Tibial nerve (tissue), 4 donors: ENCODE data around the gene NCF2. TPM values are rescaled to one million over a fixed set of nuclear protein-coding genes. Genes with fewer than 3 reads are reported as not detected.
"Not testable (repeated sequence)": the region's sequence is repeated elsewhere in the genome, so short reads cannot be mapped to it uniquely, and the experiment has no call there.

Experiments used
- DNase-seq, 2 donors: peaks; one replicate each; pipeline ENCODE4 v3.0.0-alpha.2; 2019; ENCODE audit warnings: low spot score in 2 of 2
- H3K27ac ChIP-seq, 4 donors: fragments of 200-600 bp; sonication (generic) in 3 of 4; one replicate each; pipeline ENCODE4 v1.5.1; 2017 to 2019; ENCODE audit warnings: mild to moderate bottlenecking in 1 of 4
- H3K27me3 ChIP-seq, 2 donors: fragments of 200-600 bp; sonication (generic) in 1 of 2; one replicate each; pipeline versions ENCODE4 v1.5.1 to v1.6.0; 2017 to 2019
- H3K36me3 ChIP-seq, 3 donors: fragments of 200-600 bp; sonication (generic); one replicate each; pipeline ENCODE4 v1.5.1; 2018 to 2019
- H3K4me1 ChIP-seq, 4 donors: fragments of 200-600 bp; sonication (generic) in 3 of 4; one replicate each; pipeline ENCODE4 v1.5.1; 2017 to 2019
- H3K4me3 ChIP-seq, 4 donors: fragments of 200-600 bp; sonication (generic) in 3 of 4; one replicate each; pipeline ENCODE4 v1.5.1; 2017 to 2019; ENCODE audit warnings: mild to moderate bottlenecking in 1 of 4, moderate library complexity in 1 of 4
- H3K9me3 ChIP-seq, 4 donors: fragments of 200-600 bp; sonication (generic) in 3 of 4; one replicate each; pipeline ENCODE4 v1.5.1; 2017 to 2019
- EP300 ChIP-seq, 2 donors: sonication (generic); formaldehyde crosslinking; IDR thresholded peaks; one replicate each; pipeline ENCODE4 v1.6.1; 2017; ENCODE audit warnings: antibody characterized with exemption in 2 of 2, mild to moderate bottlenecking in 1 of 2
- POLR2A ChIP-seq, 2 donors: fragments of 450-650 bp; IDR thresholded peaks; one replicate each; pipeline ENCODE4 v1.6.1; 2017; ENCODE audit warnings: antibody characterized with exemption in 2 of 2, mild to moderate bottlenecking in 2 of 2, moderate library complexity in 2 of 2
- WGBS, 2 donors: methylation state at CpG; one replicate each; pipeline ENCODE4 v1.1.5; 2018; 5-methylcytosine and 5-hydroxymethylcytosine counted together
- total RNA-seq, 4 donors: library from RNA; depleted of rRNA; stranded (reverse); fragments of >200 nt; gene quantifications; one replicate each; pipeline ENCODE4 v1.1.0, GENCODE V29; 2016
- TF ChIP-seq, protein P1 (sequence below), 5 experiments: fragments of 200-600 bp in 3 of 5; fragments of 450-650 bp in 2 of 5; sonication (generic) in 3 of 5; IDR thresholded peaks; one replicate each; pipeline ENCODE4 v1.5.1; 2016 to 2019; ENCODE audit warnings: antibody characterized with exemption in 5 of 5, mild to moderate bottlenecking in 3 of 5, moderate library complexity in 2 of 5

Gene NCF2
- total RNA-seq, 4 donors from 2014 or later, result 9.6 to 21.0 (median 17.1) TPM

DNA sequence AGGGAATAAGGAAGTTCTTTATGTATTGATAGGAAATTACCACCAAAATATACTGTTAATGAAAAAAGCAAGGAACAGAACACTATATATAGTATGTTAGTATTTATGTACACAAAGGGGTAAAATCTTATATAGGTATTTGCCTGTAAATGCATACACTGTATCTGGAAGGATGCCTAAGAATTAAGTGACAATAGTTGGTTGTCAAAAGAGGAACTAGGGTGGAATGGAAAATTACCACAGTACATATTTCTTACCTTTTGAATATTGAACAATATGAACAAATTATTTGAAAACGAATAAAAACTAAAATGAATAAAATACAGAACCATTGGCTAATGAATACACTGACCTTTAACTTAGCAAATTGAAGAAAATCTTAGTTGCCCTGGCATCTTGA, 31.8 kb upstream of the NCF2 start:
- H3K4me3 ChIP-seq, result no peak overlapping the region
- DNase-seq, result no peak
- TF ChIP-seq POLR2A (IDR thresholded peaks at IDR 0.05) (no peak), EP300 (IDR thresholded peaks at IDR 0.05) (no peak)
- TF ChIP-seq, protein P1, sequence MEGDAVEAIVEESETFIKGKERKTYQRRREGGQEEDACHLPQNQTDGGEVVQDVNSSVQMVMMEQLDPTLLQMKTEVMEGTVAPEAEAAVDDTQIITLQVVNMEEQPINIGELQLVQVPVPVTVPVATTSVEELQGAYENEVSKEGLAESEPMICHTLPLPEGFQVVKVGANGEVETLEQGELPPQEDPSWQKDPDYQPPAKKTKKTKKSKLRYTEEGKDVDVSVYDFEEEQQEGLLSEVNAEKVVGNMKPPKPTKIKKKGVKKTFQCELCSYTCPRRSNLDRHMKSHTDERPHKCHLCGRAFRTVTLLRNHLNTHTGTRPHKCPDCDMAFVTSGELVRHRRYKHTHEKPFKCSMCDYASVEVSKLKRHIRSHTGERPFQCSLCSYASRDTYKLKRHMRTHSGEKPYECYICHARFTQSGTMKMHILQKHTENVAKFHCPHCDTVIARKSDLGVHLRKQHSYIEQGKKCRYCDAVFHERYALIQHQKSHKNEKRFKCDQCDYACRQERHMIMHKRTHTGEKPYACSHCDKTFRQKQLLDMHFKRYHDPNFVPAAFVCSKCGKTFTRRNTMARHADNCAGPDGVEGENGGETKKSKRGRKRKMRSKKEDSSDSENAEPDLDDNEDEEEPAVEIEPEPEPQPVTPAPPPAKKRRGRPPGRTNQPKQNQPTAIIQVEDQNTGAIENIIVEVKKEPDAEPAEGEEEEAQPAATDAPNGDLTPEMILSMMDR (IDR thresholded peaks at IDR 0.05), result no peak
- H3K4me1 ChIP-seq, result peaks cover 0 to 32% (median 15%) of the 10 kb centered on the region in 4 donors
- 58 to 74% methylated on average over 1 of the region's 1 CpG for WGBS, 2 donors
- peak overlapping the region in 1 of 4 donors; percentile 16 for H3K27ac ChIP-seq
- peaks cover 0 to 23% (median 0%) of the 10 kb centered on the region in 3 donors for H3K36me3 ChIP-seq
- H3K27me3 ChIP-seq, result no peaks in the 10 kb centered on the region
- no peaks in the 10 kb centered on the region for H3K9me3 ChIP-seq

DNA sequence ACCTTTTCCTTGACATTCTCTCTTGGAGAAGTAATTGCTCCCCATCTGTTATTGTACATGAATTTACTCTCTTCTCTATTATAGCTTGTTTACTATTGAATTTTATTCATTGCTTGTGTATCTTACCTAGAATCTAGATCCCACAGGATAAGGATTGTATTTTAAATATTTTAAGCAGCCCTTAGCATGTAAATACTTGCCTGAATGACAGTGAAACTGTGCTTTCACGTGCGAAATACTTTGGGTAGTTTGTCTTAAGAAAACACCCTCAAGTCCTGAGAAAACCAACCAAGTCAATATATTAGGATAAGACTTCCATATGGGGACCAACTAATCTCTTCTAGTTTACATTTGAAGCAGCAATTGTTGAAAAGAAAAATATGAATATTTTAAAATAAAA, 30.1 kb upstream of the NCF2 start:
- Histone ChIP-seq H3K36me3 (peaks cover 0 to 18% (median 0%) of the 10 kb centered on the region in 3 donors), H3K27me3 (no peaks in the 10 kb centered on the region), H3K9me3 (no peaks in the 10 kb centered on the region), H3K4me3 (no peak overlapping the region), H3K4me1 (peaks cover 0 to 15% (median 2%) of the 10 kb centered on the region in 4 donors), H3K27ac (no peak overlapping the region)
- TF ChIP-seq, protein P1 (IDR thresholded peaks at IDR 0.05), result no peak
- TF ChIP-seq POLR2A (IDR thresholded peaks at IDR 0.05), result no peak
- TF ChIP-seq EP300 (IDR thresholded peaks at IDR 0.05), result no peak
- no peak for DNase-seq
- 68 to 70% methylated on average over 2 of the region's 2 CpGs for WGBS, 2 donors

GRCh38 chr1:183619781-183620180, 29.5 kb upstream of the NCF2 start:
- H3K9me3 ChIP-seq, result no peaks in the 10 kb centered on the region
- no peak for DNase-seq
- TF ChIP-seq POLR2A (IDR thresholded peaks at IDR 0.05), result no peak
- no peak overlapping the region for H3K4me3 ChIP-seq
- peaks cover 0 to 11% (median 2%) of the 10 kb centered on the region in 4 donors for H3K4me1 ChIP-seq
- no peaks in the 10 kb centered on the region for H3K27me3 ChIP-seq
- H3K36me3 ChIP-seq, result peaks cover 0 to 12% (median 0%) of the 10 kb centered on the region in 3 donors
- no peak overlapping the region for H3K27ac ChIP-seq
- WGBS, 2 donors, result 75 to 87% methylated on average over 1 of the region's 1 CpG

GRCh38 chr1:183618202-183618601, 27.9 kb upstream of the NCF2 start:
- H3K27ac ChIP-seq, H3K4me1 ChIP-seq, H3K9me3 ChIP-seq, H3K36me3 ChIP-seq, H3K27me3 ChIP-seq, DNase-seq, H3K4me3 ChIP-seq: not testable (repeated sequence)
- WGBS, 2 donors, result 83 to 87% methylated on average over 5 of the region's 5 CpGs

- not testable (repeated sequence) for H3K27ac ChIP-seq, DNase-seq, H3K36me3 ChIP-seq, H3K4me3 ChIP-seq, H3K27me3 ChIP-seq, H3K9me3 ChIP-seq
- WGBS, 2 donors, result 96 to 100% methylated on average over 3 of the region's 3 CpGs
- peaks cover 0 to 32% (median 14%) of the 10 kb centered on the region in 4 donors for H3K4me1 ChIP-seq
These were observed 22.7 kb upstream of the NCF2 start for GRCh38 chr1:183612975-183613374.

DNA sequence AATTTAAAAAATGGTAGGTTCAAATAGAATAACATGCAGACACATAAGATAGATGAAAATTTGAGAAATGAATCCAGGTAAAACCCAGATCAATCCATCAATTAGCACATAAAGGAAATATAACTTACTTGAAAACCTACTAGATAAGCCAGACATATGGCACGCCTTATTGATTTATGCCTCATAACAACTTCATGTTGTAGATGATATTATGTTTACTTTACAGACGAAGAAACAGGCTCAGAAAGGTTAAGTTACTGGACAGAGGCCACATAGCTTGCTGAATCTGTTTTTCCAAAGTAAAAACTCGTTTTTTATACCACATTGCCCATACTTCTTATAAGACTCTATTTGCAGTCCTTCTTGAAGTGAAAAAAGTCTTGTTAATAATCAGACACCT, 22.1 kb upstream of the NCF2 start:
- WGBS, 2 donors, result 66 to 72% methylated on average over 3 of the region's 3 CpGs
- DNase-seq, result no peak
- TF ChIP-seq EP300 (IDR thresholded peaks at IDR 0.05) (no peak), POLR2A (IDR thresholded peaks at IDR 0.05) (no peak)
- TF ChIP-seq, protein P1 (IDR thresholded peaks at IDR 0.05), result no peak

GRCh38 chr1:183611021-183611420, 20.8 kb upstream of the NCF2 start:
- TF ChIP-seq, protein P1 (IDR thresholded peaks at IDR 0.05), result no peak
- TF ChIP-seq POLR2A (IDR thresholded peaks at IDR 0.05), result no peak
- no peak for TF ChIP-seq EP300 (IDR thresholded peaks at IDR 0.05)
- H3K27me3 ChIP-seq, result no peaks in the 10 kb centered on the region
- no peaks in the 10 kb centered on the region for H3K9me3 ChIP-seq
- peaks cover 0 to 32% (median 14%) of the 10 kb centered on the region in 4 donors for H3K4me1 ChIP-seq
- WGBS, 2 donors, result 64 to 76% methylated on average over 2 of the region's 2 CpGs
- no peak overlapping the region for H3K27ac ChIP-seq
- H3K4me3 ChIP-seq, result no peak overlapping the region
- DNase-seq, result no peak
- no peaks in the 10 kb centered on the region for H3K36me3 ChIP-seq

More for the DNA sequence above, 22.1 kb upstream of the NCF2 start:
- Histone ChIP-seq H3K27me3 (no peaks in the 10 kb centered on the region), H3K27ac (no peak overlapping the region), H3K4me1 (peaks cover 0 to 32% (median 14%) of the 10 kb centered on the region in 4 donors), H3K36me3 (no peaks in the 10 kb centered on the region), H3K9me3 (no peaks in the 10 kb centered on the region), H3K4me3 (no peak overlapping the region)
